Measurements from ENCODE around the gene CNOT2. TPM values are rescaled to one million over a fixed set of nuclear protein-coding genes. Genes with fewer than 3 reads are reported as not detected.

Gene CNOT2
- total and polyA plus RNA-seq, 2 donors (not counting 1 experiment from before 2014, with no cell fraction given) = 65.0 to 120 TPM

GRCh38 chr12:70251661-70252060 lies 8.4 kb downstream of the CNOT2 start:
- H3K4me1 Mint-ChIP-seq = peaks cover 61% of the 10 kb centered on the region
- CTCF ChIA-PET = no interaction called here
- no peak overlapping the region for H3K4me3 Mint-ChIP-seq
- no peak overlapping the region for H3K4me2 ChIP-seq (replicated peaks; ENCODE audit: low read depth, low read length, poor library complexity, severe bottlenecking)
- intact Hi-C loops (cut with micrococcal nuclease) = no loop called here
- no peaks in the 10 kb centered on the region for H3K9me3 Mint-ChIP-seq (ENCODE audit: insufficient read depth)
- no peak overlapping the region for H3K9ac ChIP-seq (ENCODE audit: low read length)
- whole genome bisulfite sequencing (ENCODE audit: insufficient coverage) = no CpG with 5 or more reads among the region's 2 CpGs
- H2AFZ ChIP-seq (ENCODE audit: insufficient read depth, low read depth, low read length, poor library complexity, severe bottlenecking) = no peak overlapping the region
- TF ChIP-seq CTCF (IDR thresholded peaks at IDR 0.05) = no peak
- no peak for TF ChIP-seq EZH2 (IDR thresholded peaks at IDR 0.05; ENCODE audit: borderline replicate concordance, insufficient read depth, low read depth, low read length, poor library complexity, severe bottlenecking)
- peaks cover 99% of the 10 kb centered on the region for H3K79me2 ChIP-seq (ENCODE audit: control insufficient read depth, insufficient read depth, low read length)
- no peaks in the 10 kb centered on the region for H3K27me3 Mint-ChIP-seq
- POLR2A ChIA-PET = no interaction called here
- H3K9me3 ChIP-seq (ENCODE audit: control extremely low read depth in 1 of 3, control insufficient read depth in 2 of 3, insufficient read depth in 1 of 3, low read length in 2 of 3) = no peaks in the 10 kb centered on the region
- H4K20me1 ChIP-seq (ENCODE audit: control insufficient read depth, insufficient read depth, low read length, poor library complexity, severe bottlenecking) = peaks cover 55% of the 10 kb centered on the region
- no peak overlapping the region for H3K4me3 ChIP-seq (ENCODE audit: control extremely low read depth in 1 of 5, extremely low read depth in 1 of 5, insufficient read depth in 1 of 5, low read depth in 2 of 5, low read length in 4 of 5)
- peaks cover 0 to 10% of the 10 kb centered on the region in 2 experiments for H3K36me3 ChIP-seq (replicated peaks in 1 of 2; ENCODE audit: control extremely low read depth in 1 of 2, control insufficient read depth in 1 of 2, extremely low read depth in 1 of 2, insufficient read depth in 2 of 2, low read length in 1 of 2)
- no peak overlapping the region for H3K27ac ChIP-seq (ENCODE audit: low read length in 2 of 2)
- H3K4me1 ChIP-seq (ENCODE audit: control insufficient read depth in 2 of 2, insufficient read depth in 2 of 2, low read length in 2 of 2) = peaks cover 5 to 10% of the 10 kb centered on the region in 2 donors
- DNase-seq (no peak), ATAC-seq (ENCODE audit: low read depth) (no peak)
- H3K27me3 ChIP-seq (replicated peaks in 1 of 4; ENCODE audit: control extremely low read depth in 1 of 4, control insufficient read depth in 3 of 4, insufficient read depth in 4 of 4, low read length in 3 of 4) = no peaks in the 10 kb centered on the region
- H3K27ac Mint-ChIP-seq = no peak overlapping the region

GRCh38 chr12:70252832-70253231 lies 9.6 kb downstream of the CNOT2 start:
- Mint-ChIP-seq H3K9me3 (ENCODE audit: insufficient read depth) (no peaks in the 10 kb centered on the region), H3K4me1 (peaks cover 59% of the 10 kb centered on the region), H3K27ac (no peak overlapping the region), H3K4me3 (no peak overlapping the region), H3K27me3 (no peaks in the 10 kb centered on the region)
- DNase-seq (no peak), ATAC-seq (ENCODE audit: low read depth) (no peak)
- Histone ChIP-seq H3K36me3 (replicated peaks in 1 of 2; ENCODE audit: control extremely low read depth in 1 of 2, control insufficient read depth in 1 of 2, extremely low read depth in 1 of 2, insufficient read depth in 2 of 2, low read length in 1 of 2) (peaks cover 0 to 8% of the 10 kb centered on the region in 2 experiments), H3K27ac (ENCODE audit: low read length in 2 of 2) (no peak overlapping the region), H3K4me3 (ENCODE audit: control extremely low read depth in 1 of 5, extremely low read depth in 1 of 5, insufficient read depth in 1 of 5, low read depth in 2 of 5, low read length in 4 of 5) (no peak overlapping the region), H4K20me1 (ENCODE audit: control insufficient read depth, insufficient read depth, low read length, poor library complexity, severe bottlenecking) (peaks cover 55% of the 10 kb centered on the region), H2AFZ (ENCODE audit: insufficient read depth, low read depth, low read length, poor library complexity, severe bottlenecking) (no peak overlapping the region), H3K27me3 (replicated peaks in 1 of 4; ENCODE audit: control extremely low read depth in 1 of 4, control insufficient read depth in 3 of 4, insufficient read depth in 4 of 4, low read length in 3 of 4) (no peaks in the 10 kb centered on the region), H3K4me2 (replicated peaks; ENCODE audit: low read depth, low read length, poor library complexity, severe bottlenecking) (no peak overlapping the region), H3K9ac (ENCODE audit: low read length) (no peak overlapping the region), H3K4me1 (ENCODE audit: control insufficient read depth in 2 of 2, insufficient read depth in 2 of 2, low read length in 2 of 2) (peaks cover 1 to 10% of the 10 kb centered on the region in 2 donors), H3K79me2 (ENCODE audit: control insufficient read depth, insufficient read depth, low read length) (peaks cover 98% of the 10 kb centered on the region), H3K9me3 (ENCODE audit: control extremely low read depth in 1 of 3, control insufficient read depth in 2 of 3, insufficient read depth in 1 of 3, low read length in 2 of 3) (no peaks in the 10 kb centered on the region)
- intact Hi-C loops (cut with micrococcal nuclease) = no loop called here
- ChIA-PET CTCF (no interaction called here), POLR2A (no interaction called here)
- no CpG with 5 or more reads among the region's 4 CpGs for WGBS (ENCODE audit: insufficient coverage)
- TF ChIP-seq EZH2 (IDR thresholded peaks at IDR 0.05; ENCODE audit: borderline replicate concordance, insufficient read depth, low read depth, low read length, poor library complexity, severe bottlenecking) (no peak), CTCF (IDR thresholded peaks at IDR 0.05) (no peak)

Measured in B cell (primary cell).